Measurements from ENCODE around the gene CXADR.
"Not testable (repeated sequence)": the region's sequence is repeated elsewhere in the genome, so short reads cannot be mapped to it uniquely, and the experiment has no call there.

Gene CXADR

DNA sequence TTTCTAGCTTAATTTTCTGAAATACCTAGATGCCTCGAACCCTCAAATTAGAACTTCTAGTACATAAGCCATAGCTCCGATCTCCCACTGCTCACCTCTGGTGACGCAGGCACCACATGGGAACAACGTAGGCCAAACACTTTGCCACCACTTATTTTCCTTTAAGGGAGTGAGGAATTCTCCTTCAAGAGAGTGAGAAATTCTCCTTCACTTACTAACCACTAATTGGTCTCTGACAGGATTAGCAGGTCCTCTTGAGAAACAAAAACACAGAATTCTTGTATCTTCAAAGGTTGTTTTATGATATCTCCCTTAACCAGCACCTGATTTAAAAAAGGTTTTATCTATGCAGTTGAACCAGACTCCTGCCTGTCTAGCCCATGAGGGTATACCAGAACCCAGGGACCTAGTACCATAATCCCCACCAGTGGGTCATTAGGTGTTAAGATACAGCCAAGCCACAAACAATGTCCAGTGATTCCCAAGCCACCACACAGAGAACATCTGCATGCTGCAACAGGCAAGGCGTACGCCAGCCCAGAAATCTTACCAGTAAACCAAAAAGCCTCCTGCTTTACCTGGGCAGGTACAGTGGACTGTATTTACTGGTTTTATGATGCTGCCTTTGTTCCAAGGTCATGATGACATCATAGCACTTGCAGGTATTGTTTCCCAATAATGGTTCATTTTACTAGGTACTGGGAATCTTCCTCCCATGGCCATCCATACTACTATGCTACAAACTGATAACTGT is 20.3 kb upstream of the CXADR start:
- no peak overlapping the region for H3K4me3 ChIP-seq (ENCODE audit: low read length)
- no peak for TF ChIP-seq ZNF274 (IDR thresholded peaks at IDR 0.05; ENCODE audit: low read depth, low read length)

DNA sequence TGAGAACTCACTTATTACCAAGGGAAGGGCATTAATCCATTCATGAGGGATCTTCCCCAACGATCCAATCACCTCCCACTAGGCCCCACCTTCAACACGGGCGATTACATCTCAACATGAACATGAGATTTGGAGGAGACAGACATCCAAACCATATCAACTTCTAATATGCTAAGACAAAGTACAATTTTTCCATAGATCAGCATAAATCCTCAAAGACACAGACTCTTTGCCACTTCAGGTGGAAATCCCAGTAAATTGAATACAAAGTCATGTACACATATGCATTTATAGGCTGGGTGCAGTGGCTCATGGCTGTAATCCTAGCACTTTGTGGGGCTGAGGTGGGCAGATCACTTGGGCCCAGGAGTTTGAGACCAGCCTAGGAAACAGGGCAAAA is 18.8 kb upstream of the CXADR start:
- TF ChIP-seq ZNF274 (IDR thresholded peaks at IDR 0.05; ENCODE audit: low read depth, low read length): no peak
- H3K4me3 ChIP-seq (ENCODE audit: low read length): no peak overlapping the region

DNA sequence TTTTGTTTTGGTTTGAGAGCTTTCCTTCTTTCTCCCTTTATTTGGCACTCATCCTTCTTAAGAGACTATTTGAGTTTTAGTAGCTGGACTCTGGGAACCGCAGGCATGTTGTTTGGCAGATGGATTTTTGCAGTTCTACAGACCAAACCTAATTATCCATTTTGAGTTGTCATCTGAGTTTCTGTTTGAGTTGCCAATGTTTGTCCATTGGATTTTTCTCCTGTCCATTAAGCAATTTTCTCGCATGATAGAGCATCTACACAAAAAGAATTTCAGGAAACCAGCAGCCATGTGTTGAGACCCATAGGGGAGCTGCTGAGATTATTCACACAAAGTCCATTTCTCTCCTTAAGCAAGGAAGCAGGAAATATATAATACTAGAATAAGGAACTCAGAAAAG is 17.2 kb upstream of the CXADR start:
- no peak for TF ChIP-seq ZNF274 (IDR thresholded peaks at IDR 0.05; ENCODE audit: low read depth, low read length)
- no peak overlapping the region for H3K4me3 ChIP-seq (ENCODE audit: low read length)

DNA sequence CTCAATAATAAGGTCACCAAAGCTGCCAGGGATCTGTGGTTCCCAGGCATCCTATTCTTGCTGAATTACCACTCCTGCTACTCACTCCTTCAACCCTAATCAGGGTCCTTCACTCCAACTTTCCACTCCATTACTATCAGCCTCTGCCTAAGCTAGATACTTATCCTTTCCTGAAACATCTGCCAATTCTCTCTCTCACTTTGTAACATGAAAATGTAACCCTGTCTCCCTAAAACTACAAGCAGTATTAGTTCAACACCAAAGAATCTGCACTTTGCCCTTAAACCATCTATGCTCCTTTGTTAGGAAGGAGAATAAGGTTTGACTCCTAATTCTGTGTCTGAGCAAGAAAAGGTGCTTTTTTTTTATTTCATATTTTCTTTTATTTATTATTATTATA is 15.5 kb upstream of the CXADR start:
- H3K4me3 ChIP-seq (ENCODE audit: low read length): no peak overlapping the region
- TF ChIP-seq ZNF274 (IDR thresholded peaks at IDR 0.05; ENCODE audit: low read depth, low read length): no peak

DNA sequence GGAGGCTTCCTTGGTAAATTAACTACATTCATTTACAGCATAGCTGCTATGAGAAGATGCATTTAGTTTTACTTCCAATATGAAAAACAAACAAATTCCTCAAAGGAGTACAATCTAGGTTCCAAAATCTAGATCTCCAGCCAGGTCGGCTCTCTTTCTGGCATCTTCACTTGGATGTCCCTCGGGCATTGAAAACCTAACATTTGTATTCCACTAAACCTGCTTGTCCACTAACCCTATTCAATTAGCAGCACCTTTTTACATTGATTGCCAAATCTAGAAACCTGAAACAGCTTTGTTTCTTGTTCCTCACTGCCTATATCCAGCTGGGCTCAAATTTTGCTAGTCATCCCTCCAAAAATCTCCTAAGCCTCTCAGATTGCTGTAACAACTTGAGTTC is 14.3 kb upstream of the CXADR start:
- no peak overlapping the region for H3K4me3 ChIP-seq (ENCODE audit: low read length)
- no peak for TF ChIP-seq ZNF274 (IDR thresholded peaks at IDR 0.05; ENCODE audit: low read depth, low read length)

DNA sequence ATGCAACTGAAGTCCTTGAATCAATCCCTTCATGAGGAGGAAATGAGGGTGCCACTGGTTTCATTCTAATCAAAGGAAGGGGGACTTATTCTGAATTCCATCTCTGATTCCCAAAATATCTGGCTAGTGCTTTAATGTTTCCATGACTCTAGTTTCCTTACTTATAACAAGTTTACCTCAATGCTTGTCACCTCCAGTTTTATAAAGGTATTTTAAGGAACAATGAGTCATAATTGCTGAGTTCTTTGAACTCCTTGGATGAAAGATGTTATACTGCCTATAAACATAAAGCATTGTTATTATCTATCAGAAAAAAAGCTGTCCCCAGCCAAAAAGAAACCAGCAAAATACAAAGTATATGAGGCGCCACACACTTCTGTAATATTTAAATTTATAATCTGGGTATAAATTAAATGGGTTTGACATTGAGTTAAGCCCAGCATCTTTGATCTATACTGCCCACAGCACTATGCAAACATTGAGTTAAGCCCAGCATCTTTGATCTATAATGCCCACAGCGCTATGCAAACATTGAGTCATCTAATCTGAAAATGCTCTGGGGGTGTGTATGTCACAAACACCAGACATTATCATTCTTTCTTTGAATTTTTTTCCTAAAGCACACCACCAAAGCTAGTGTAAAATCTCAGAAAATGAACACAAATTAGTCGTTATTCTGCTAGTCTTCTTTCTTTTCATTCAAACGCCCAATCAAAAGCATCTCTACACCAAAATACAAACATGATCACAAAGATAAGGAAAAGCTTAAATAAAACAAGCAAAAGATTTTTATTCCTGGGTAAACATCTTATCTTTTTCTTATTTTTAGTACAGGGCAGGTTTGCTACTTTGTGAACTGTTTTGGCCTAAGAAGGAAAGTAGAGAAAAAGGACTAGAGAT is 11.5 kb upstream of the CXADR start:
- TF ChIP-seq ZNF274 (IDR thresholded peaks at IDR 0.05; ENCODE audit: low read depth, low read length): no peak
- H3K4me3 ChIP-seq (ENCODE audit: low read length): no peak overlapping the region

DNA sequence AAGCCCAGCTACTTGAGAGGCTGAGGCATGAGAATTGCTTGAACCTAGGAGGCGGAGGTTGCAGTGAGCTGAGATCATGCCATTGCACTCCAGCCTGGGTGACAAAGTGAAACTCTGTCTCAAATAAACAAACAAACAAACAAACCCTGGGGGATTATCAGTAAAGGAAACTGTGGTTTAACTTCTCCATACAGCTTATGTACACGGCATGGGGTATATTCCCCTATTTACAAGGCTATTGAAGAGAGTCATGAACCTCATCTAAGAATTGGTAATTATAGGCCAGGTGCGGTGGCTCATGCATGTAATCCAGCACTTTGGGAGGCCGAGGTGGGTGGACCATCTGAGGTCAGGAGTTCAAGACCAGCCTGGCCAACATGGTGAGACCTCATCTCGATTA is 9.9 kb upstream of the CXADR start:
- not testable (repeated sequence) for H3K4me3 ChIP-seq (ENCODE audit: low read length)

DNA sequence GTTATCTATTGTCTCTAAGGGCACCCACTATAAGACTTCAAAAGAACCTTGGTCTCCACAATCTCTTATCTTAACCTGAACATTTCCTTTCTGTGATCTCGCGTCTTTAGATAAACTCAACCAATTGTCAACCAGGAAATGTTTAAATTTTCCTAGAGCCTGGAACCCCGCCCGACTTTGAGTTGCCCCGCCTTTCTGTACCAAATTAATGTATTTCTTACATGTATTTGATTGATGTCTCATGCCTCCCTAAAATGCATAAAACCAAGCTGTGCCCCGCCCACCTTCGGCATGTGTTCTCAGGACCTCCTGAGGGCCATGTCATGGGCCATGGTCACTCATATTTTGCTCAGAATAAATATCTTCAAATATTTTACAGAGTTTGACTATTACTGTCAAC is 5.9 kb upstream of the CXADR start:
- TF ChIP-seq ZNF274 (IDR thresholded peaks at IDR 0.05; ENCODE audit: low read depth, low read length): no peak

DNA sequence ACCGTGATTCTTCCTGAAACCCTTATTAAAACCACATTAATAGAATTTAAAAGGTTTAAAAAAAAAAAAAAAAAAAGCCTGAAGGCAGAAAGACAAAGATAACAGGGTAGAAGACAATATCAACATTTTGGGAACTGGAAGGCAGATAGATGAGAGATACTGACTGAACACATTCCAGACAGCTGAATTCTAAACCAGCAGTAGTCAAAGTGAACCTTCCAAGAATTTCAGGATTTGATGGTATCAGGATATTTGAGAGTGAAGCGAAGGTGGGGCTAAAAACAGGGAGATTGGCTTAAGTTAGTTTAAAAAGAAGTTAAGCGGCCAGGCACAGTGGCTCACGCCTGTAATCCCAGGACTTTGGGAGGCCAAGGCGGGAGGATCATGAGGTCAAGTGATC is 5.3 kb upstream of the CXADR start:
- H3K4me3 ChIP-seq (ENCODE audit: low read length): no peak overlapping the region
- no peak for TF ChIP-seq ZNF274 (IDR thresholded peaks at IDR 0.05; ENCODE audit: low read depth, low read length)

More for the DNA sequence above, 5.9 kb upstream of the CXADR start:
- H3K4me3 ChIP-seq (ENCODE audit: low read length): no peak overlapping the region

DNA sequence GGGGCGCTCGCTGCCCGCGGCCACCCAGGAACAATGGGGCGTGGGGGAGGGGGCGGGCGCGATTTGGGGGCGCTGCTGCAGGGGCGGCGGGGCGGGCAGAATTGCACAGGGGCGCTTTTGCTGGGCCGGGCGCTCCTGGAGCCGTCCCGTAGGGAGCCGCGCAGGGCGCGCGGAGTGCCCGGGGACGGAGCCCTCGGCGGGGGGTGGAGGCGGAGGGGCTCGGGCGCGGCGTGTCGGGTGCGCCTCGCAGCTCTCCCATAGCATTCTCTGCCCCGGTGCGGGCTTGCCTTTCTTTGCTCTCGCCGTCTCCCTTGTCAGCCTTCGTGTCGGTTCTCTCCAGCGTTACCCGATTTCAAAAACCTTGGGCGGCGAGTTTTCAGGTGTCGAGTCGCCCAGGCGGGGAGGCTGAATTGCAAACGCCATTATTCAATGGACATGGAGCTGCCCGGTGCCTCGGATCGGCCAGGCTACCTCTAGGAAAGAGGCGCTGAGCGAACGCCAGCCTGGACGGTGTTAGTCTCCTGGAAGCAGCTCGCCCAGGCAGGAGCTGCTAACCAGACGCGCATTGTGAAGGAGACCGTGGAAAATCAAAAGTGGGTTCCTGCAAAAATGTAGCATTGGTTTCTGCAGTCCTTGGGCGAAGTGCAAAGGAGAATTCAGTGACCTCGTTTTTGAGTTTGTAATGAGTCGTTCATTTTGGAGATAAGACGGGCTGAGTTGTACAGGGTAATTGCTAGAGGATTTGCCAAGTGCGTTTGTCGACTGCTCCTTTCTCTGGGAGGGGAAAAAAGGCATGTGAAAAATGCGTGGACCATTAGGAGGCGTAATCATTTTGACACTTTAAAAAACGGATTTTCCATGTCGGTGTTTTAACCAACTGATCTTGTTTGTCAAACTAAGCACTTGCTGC is 626 bp downstream of the CXADR start:
- no peak for TF ChIP-seq ZNF274 (IDR thresholded peaks at IDR 0.05; ENCODE audit: low read depth, low read length)
- peak overlapping the region; percentile 58 for H3K4me3 ChIP-seq (ENCODE audit: low read length)

DNA sequence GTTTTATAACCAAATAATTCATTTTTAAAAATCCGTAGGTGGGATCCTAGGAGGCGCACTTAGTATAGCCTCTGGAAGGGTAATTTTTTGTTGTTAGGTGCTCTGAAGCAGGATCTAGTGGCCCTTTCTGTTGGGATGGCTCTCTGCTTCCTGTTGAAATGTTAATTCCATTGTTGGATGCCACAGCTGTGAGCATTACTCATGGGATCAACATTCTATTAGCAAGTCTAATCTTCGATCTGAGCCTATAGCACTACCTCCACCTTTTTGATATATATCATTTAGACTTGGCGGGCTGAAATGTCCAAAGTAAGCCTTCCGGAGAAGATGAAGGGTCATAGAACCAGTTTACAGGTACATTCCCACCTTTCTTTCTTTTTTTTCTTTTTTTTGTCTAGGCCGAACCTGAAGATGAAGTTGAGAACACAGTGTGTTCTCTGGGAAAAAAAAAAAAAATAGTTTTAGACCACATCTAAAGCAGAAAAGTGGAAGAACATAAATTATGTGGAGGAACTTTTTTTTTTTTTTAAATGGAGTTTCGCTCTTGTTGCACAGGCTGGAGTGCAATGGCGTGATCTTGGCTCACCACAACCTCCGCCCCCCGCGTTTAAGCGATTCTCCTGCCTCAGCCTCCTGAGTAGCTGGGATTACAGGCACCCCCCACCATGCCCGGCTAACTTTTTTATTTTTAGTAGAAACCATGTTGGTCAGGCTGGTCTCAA is 1.4 kb downstream of the CXADR start:
- TF ChIP-seq ZNF274 (IDR thresholded peaks at IDR 0.05; ENCODE audit: low read depth, low read length): no peak
- peak overlapping the region; percentile 58; the same call in 1 of the 2 replicates for H3K4me3 ChIP-seq (ENCODE audit: low read length)

DNA sequence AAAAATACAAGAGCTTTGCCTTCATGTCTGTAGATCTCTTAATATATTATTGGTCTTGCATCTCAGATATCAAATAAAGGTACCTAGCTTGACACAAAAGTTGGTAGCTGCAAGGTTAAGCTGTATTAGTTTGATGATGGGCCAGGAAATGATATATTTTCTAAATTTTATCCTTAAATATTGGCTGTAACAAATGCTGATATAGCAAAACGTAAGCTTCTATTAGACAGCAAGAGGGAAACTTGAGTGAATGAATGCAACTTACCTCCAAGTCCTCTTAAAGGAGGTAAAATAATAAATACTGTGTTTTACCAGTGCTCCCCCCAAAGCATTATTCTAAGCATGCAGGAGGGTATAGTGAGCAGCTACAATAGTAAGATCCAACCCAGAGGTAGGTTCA is 4.2 kb downstream of the CXADR start:
- H3K4me3 ChIP-seq (ENCODE audit: low read length): not testable (repeated sequence)

DNA sequence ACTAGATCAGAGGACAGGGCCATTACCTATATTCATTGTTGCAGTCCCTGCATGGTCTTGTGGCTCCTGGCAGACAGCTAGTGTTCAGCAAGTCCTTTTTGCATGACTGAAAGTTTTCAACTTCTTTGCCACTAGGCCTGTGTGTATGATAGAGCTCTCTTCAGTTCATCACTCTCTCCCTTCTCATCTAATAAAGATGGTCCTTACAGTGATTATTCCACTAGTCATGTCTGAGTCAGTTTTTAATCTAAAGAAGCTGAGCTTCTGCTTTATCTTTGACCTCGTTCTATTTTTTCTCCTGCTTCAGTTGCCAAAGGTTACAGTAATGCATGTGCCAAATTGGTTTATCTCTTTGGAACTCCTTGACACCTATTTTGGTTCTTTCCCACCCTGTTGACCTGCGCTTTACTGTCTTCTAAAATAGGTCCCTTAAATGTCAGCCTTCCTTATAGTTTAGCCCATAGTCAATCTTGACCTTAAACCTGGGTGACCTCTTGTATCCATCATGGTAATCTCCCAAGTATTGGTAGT is 6.4 kb downstream of the CXADR start:
- no peak for TF ChIP-seq ZNF274 (IDR thresholded peaks at IDR 0.05; ENCODE audit: low read depth, low read length)
- H3K4me3 ChIP-seq (ENCODE audit: low read length): no peak overlapping the region

Measured in GM08714 (cell line).